Neural cell (in vitro differentiated cells): ENCODE results near the gene EHMT2. TPM values are rescaled to one million over a fixed set of nuclear protein-coding genes. Genes with fewer than 3 reads are reported as not detected.

Source experiments
- H2AFZ ChIP-seq: fragments of 200-600, 300-800 bp; sonication (generic), shearing (Covaris generic); 2 replicates; pipeline ENCODE4 v1.6.0; 2014; ENCODE audit warnings: low read depth, mild to moderate bottlenecking, antibody characterized with exemption, low read length, moderate library complexity
- H3F3A ChIP-seq: fragments of 200-600 bp; shearing (Covaris generic); 2 replicates; pipeline ENCODE4 v1.6.1; 2016; ENCODE audit warnings: mild to moderate bottlenecking, moderate library complexity, mixed read lengths, antibody characterized with exemption, low read length; ENCODE audit not compliant: insufficient read depth, poor library complexity, severe bottlenecking
- H3K27ac ChIP-seq: fragments of 200-600, 300-800 bp; sonication (generic), shearing (Covaris generic); 2 replicates; pipeline ENCODE4 v1.5.1; 2014; ENCODE audit warnings: mild to moderate bottlenecking, low read length, moderate library complexity
- H3K27me3 ChIP-seq: fragments of 300-800, 200-600 bp; sonication (generic), shearing (Covaris generic); 2 replicates; pipeline ENCODE4 v1.6.0; 2014; ENCODE audit warnings: mild to moderate bottlenecking, low read depth, low read length, moderate library complexity; ENCODE audit not compliant: insufficient read depth
- H3K36me3 ChIP-seq: fragments of 300-800, 200-600 bp; sonication (generic), shearing (Covaris generic); 2 replicates; pipeline ENCODE4 v1.5.1; 2014; ENCODE audit warnings: mild to moderate bottlenecking, antibody characterized with exemption, low read length, moderate library complexity; ENCODE audit not compliant: insufficient read depth
- H3K4me2 ChIP-seq: fragments of 300-800, 200-600 bp; sonication (generic), shearing (Covaris generic); 2 replicates; pipeline ENCODE4 v1.6.0; 2014; ENCODE audit warnings: mild to moderate bottlenecking, low read length
- H3K4me3 ChIP-seq: fragments of 300-800, 200-600 bp; sonication (generic), shearing (Covaris generic); 2 replicates; pipeline ENCODE4 v1.5.1; 2014; ENCODE audit warnings: mild to moderate bottlenecking, low read length, moderate library complexity
- H3K79me2 ChIP-seq: fragments of 200-600 bp; shearing (Covaris generic); replicated peaks from 2 replicates; pipeline ENCODE4 v1.6.0; 2014; ENCODE audit warnings: mild to moderate bottlenecking, low read length, moderate library complexity; ENCODE audit not compliant: insufficient read depth
- H3K9ac ChIP-seq: fragments of 300-800, 200-600 bp; sonication (generic), shearing (Covaris generic); 2 replicates; pipeline ENCODE4 v1.6.1; 2016; ENCODE audit warnings: mild to moderate bottlenecking, low read length, mixed read lengths
- H3K9me2 ChIP-seq: fragments of 200-600 bp; shearing (Covaris generic); 2 replicates; pipeline ENCODE4 v1.6.1; 2016; ENCODE audit warnings: mild to moderate bottlenecking, low read length, mixed read lengths; ENCODE audit not compliant: insufficient read depth
- H3K9me3 ChIP-seq: fragments of 200-600, 300-800 bp; sonication (generic), shearing (Covaris generic); 2 replicates; pipeline ENCODE4 v1.6.1; 2016; ENCODE audit warnings: mild to moderate bottlenecking, mixed run types, low read length, moderate library complexity, mixed read lengths
- H4K20me1 ChIP-seq: fragments of 200-600 bp; shearing (Covaris generic); 2 replicates; pipeline ENCODE4 v1.6.1; 2016; ENCODE audit warnings: mild to moderate bottlenecking, mixed run types; ENCODE audit not compliant: insufficient read depth
- CTCF ChIP-seq: fragments of 450-650 bp; IDR thresholded peaks from 2 replicates; pipeline ENCODE4 v1.5.1; 2014; ENCODE audit warnings: antibody characterized with exemption, mild to moderate bottlenecking, moderate library complexity; ENCODE audit not compliant: poor library complexity, severe bottlenecking
- EP300 ChIP-seq: fragments of 450-650 bp; conservative IDR thresholded peaks from 2 replicates; pipeline ENCODE4 v1.6.1; 2014; ENCODE audit warnings: antibody characterized with exemption, mild to moderate bottlenecking, moderate library complexity; ENCODE audit not compliant: poor library complexity, severe bottlenecking
- EZH2 ChIP-seq: fragments of 200-600, 300-800 bp; shearing (Covaris generic), sonication (generic); IDR thresholded peaks from 2 replicates; pipeline ENCODE4 v1.6.1; 2014; ENCODE audit warnings: antibody characterized with exemption, low read length, borderline replicate concordance, mild to moderate bottlenecking; ENCODE audit not compliant: insufficient read depth, poor library complexity, severe bottlenecking
- MXI1 ChIP-seq: fragments of 450-650 bp; conservative IDR thresholded peaks from 2 replicates; pipeline ENCODE4 v1.6.1; 2014; ENCODE audit warnings: antibody characterized with exemption, mild to moderate bottlenecking; ENCODE audit not compliant: poor library complexity, severe bottlenecking
- POLR2AphosphoS5 ChIP-seq: IDR thresholded peaks from 2 replicates; pipeline ENCODE4 v1.6.1; 2012
- RAD21 ChIP-seq: fragments of 450-650 bp; conservative IDR thresholded peaks from 2 replicates; pipeline ENCODE4 v1.6.1; 2014; ENCODE audit warnings: antibody characterized with exemption, mild to moderate bottlenecking, moderate library complexity
- REST ChIP-seq: IDR thresholded peaks from 2 replicates; pipeline ENCODE4 v1.6.1; 2012; ENCODE audit warnings: borderline replicate concordance
- SMC3 ChIP-seq: fragments of 450-650 bp; conservative IDR thresholded peaks from 2 replicates; pipeline ENCODE4 v1.6.1; 2014; ENCODE audit warnings: antibody characterized with exemption, mild to moderate bottlenecking, moderate library complexity; ENCODE audit not compliant: poor library complexity
- TAF1 ChIP-seq: IDR thresholded peaks from 2 replicates; pipeline ENCODE4 v1.6.1; 2012; ENCODE audit warnings: low read depth
- polyA plus RNA-seq: library from polyadenylated mRNA; depleted of rRNA; stranded (reverse); fragments of >200 nt; gene quantifications from 2 replicates; pipeline ENCODE4 v1.2.3, GENCODE V29; 2014

The EHMT2 gene
- polyA plus RNA-seq, 1 donor from 2014 or later: 102 TPM

GRCh38 chr6:31901415-31901952, 4.0 kb upstream of the EHMT2 start:
- TF ChIP-seq TAF1 (no peak), SMC3 (no peak), REST (no peak), POLR2AphosphoS5 (no peak), RAD21 (no peak), EZH2 (no peak), EP300 (no peak), CTCF (no peak), MXI1 (no peak)
- H3K27me3 ChIP-seq: no peaks in the 10 kb centered on the region
- no peaks in the 10 kb centered on the region for H3K9me3 ChIP-seq
- peak overlapping the region; percentile 8 for H2AFZ ChIP-seq
- H3K27ac ChIP-seq: peak overlapping the region; percentile 71
- H3K9ac ChIP-seq: peak overlapping the region; percentile 76
- peaks cover 23% of the 10 kb centered on the region for H3K79me2 ChIP-seq
- H4K20me1 ChIP-seq: no peaks in the 10 kb centered on the region
- H3F3A ChIP-seq: peaks cover 4% of the 10 kb centered on the region
- H3K36me3 ChIP-seq: no peaks in the 10 kb centered on the region
- peak overlapping the region; percentile 72 for H3K4me3 ChIP-seq
- H3K9me2 ChIP-seq: no peaks in the 10 kb centered on the region
- H3K4me2 ChIP-seq: peak overlapping the region; percentile 73

DNA sequence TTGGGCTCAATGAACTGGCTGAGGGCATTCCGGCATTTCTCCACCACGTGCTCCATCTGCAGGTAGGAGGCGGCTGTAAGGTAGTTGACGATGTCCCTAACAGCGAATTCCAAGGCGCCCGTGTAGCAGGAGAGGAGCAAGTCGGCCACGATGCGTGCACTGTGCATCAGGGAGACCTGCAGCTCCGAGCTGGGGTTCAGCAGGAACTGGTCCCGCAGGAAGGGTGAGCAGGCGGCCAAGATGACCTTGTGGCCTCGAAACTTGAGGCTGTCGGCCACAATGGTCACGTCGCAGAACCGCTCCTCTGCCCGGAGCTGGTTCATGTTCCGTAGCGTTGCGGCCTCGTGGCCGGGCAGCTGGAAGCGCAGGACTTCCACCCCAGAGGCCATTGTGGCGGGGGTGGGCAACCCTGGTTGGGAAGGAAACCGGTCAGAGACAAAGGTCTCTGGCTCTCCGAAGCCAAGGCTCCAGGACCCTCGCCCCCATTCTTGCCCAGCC, 3.5 kb upstream of the EHMT2 start:
- Histone ChIP-seq H3K9me3 (no peaks in the 10 kb centered on the region), H4K20me1 (no peaks in the 10 kb centered on the region), H3K4me2 (peak overlapping the region; percentile 73), H3K27me3 (no peaks in the 10 kb centered on the region), H3K9me2 (no peaks in the 10 kb centered on the region), H3K79me2 (peaks cover 27% of the 10 kb centered on the region), H3K4me3 (peak overlapping the region; percentile 72), H2AFZ (peak overlapping the region; percentile 8), H3K27ac (peak overlapping the region; percentile 71), H3F3A (peaks cover 4% of the 10 kb centered on the region), H3K36me3 (no peaks in the 10 kb centered on the region), H3K9ac (peak overlapping the region; percentile 76)
- no peak for TF ChIP-seq SMC3
- no peak for TF ChIP-seq CTCF
- no peak for TF ChIP-seq RAD21
- TF ChIP-seq MXI1: no peak
- no peak for TF ChIP-seq EZH2
- TF ChIP-seq EP300: no peak
- no peak for TF ChIP-seq TAF1
- no peak for TF ChIP-seq REST
- no peak for TF ChIP-seq POLR2AphosphoS5
